Skin of body (tissue), 2 donors: ENCODE measurements around the gene BANF1. TPM values are rescaled to one million over a fixed set of nuclear protein-coding genes. Genes with fewer than 3 reads are reported as not detected.
A peak's percentile ranks its signal among the peaks of the same experiment; 100 is the strongest.
"Not testable (repeated sequence)": the region's sequence is repeated elsewhere in the genome, so short reads cannot be mapped to it uniquely, and the experiment has no call there.

Source experiments
- DNase-seq: peaks from one replicate; lab custom pipeline; 2025; lab: John Stamatoyannopoulos, UW
- total RNA-seq: library from RNA; depleted of rRNA; stranded (reverse); fragments of >200 nt; gene quantifications from one replicate; pipeline ENCODE4 v1.2.3, GENCODE V29; 2014

The BANF1 gene
- total RNA-seq, 1 donor from 2014 or later = 20.5 TPM

- DNase-seq = no peak
Measured at GRCh38 chr11:65978391-65979238, 23.7 kb upstream of the BANF1 start.

GRCh38 chr11:65979261-65979759 is 23.0 kb upstream of the BANF1 start:
- no peak for DNase-seq

- no peak for DNase-seq
Measured at GRCh38 chr11:65981101-65981740, 21.1 kb upstream of the BANF1 start.

GRCh38 chr11:65981972-65982823 is 20.1 kb upstream of the BANF1 start:
- no peak for DNase-seq

- no peak for DNase-seq
Measured at GRCh38 chr11:65982824-65983588, 19.3 kb upstream of the BANF1 start.

- DNase-seq = no peak
Measured at GRCh38 chr11:65983589-65983987, 18.7 kb upstream of the BANF1 start.

- no peak for DNase-seq
Measured at GRCh38 chr11:65987336-65987735, 15.0 kb upstream of the BANF1 start.

GRCh38 chr11:65988791-65989592 is 13.3 kb upstream of the BANF1 start:
- peak; percentile 92 for DNase-seq

- no peak for DNase-seq
Measured at GRCh38 chr11:65992056-65992455, 10.2 kb upstream of the BANF1 start.

- no peak for DNase-seq
Measured at GRCh38 chr11:65997286-65997685, 5.0 kb upstream of the BANF1 start.

- DNase-seq = no peak
Measured at GRCh38 chr11:66002648-66003225, 434 bp downstream of the BANF1 start.

- no peak for DNase-seq
Measured at GRCh38 chr11:66003291-66003690, 988 bp downstream of the BANF1 start.

GRCh38 chr11:66004186-66004585 is 1.9 kb downstream of the BANF1 start:
- no peak for DNase-seq

GRCh38 chr11:66006134-66006890 is 4.0 kb downstream of the BANF1 start:
- no peak for DNase-seq

GRCh38 chr11:66006891-66007176 is 4.5 kb downstream of the BANF1 start:
- no peak for DNase-seq

GRCh38 chr11:66007201-66007634 is 4.9 kb downstream of the BANF1 start:
- no peak for DNase-seq

- DNase-seq = no peak
Measured at GRCh38 chr11:66008095-66008467, 5.8 kb downstream of the BANF1 start.

- no peak for DNase-seq
Measured at GRCh38 chr11:66008468-66009101, 6.3 kb downstream of the BANF1 start.

- DNase-seq = not testable (repeated sequence)
Measured at GRCh38 chr11:66010036-66010435, 7.7 kb downstream of the BANF1 start.
